ACHN (cell line): ENCODE measurements around the gene FHIT.

ENCODE experiments used
- DNase-seq: peaks from one replicate; pipeline ENCODE4 v3.0.0-alpha.2; 2015
- in situ Hi-C: cut with HindIII; loops from 2 replicates; pipeline ENCODE4 v1.10.0; 2017; ENCODE audit warnings: low sequenced_read_pairs, low pct_ligation_motif_present, low pct_unique_long_range_greater_than_20kb

FHIT gene

DNA sequence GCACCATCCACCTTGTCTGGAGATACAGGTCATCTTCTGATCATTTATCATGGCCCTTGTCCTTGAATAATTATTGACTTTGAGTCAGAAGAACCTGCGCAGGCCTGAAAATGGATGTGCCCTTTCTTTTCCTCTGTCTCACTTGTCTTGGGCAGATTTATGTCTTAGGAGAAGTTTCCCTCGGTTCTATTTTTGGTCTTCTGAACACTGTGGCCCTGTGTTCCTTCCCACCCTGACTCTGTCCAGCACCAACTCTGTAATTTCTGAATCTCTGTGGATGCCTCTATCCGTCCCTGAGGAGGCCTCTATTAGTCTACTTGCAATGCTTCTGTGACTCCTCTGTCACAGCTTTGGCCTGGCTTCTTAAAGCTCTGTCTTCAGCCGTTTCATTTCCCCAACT lies 1520.7 kb downstream of the FHIT start:
- in situ Hi-C loops: no loop called here

DNA sequence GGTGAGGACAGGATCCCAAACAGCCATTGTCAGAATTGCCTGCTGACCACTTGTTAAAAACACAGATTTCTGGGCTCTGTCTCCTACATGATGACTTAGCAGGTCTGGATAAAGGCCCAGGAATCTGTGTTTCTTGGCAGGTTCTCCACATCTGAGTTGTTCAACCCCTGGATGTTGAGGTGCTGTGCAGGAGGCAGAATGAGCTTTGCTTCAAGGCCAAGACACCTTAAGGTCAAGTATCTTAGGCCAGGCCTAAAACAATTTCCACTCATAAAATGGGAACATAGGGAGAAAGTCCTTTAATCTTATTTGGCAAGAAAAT lies 1522.7 kb downstream of the FHIT start:
- DNase-seq: no peak
- in situ Hi-C loops: no loop called here

More for the DNA sequence above, 1520.7 kb downstream of the FHIT start:
- DNase-seq: no peak

DNA sequence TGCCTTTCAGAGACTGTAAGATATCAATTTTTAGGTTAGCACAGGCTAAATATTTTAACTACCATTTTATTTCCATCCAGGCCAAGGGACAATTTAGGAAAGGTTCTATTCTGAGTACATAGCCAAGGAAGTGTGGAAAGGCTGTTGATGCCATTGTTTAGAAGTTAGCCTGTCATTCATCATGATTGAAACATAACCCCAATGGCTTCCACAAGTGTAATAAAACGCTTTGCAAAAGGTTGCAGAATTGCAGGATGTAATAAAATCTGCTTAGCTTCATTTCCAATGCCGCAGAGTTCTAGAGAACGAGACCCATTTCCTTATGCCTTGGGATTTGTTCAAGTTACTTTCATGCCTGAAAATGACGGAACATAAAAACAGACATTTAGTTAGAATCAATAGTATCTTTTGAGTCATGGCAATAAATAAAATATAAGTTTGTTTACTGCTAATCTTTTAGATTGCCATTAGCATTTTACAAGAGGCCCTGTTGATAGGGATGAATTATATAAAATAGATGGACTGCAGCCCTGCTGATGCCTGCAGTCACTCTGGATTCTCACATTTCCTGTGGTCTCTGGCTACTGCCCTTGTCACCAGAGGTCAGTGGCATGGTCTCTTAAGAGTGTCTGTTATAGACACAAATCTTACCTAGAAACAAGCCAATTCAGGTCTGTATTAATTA lies 1523.2 kb downstream of the FHIT start:
- DNase-seq: no peak
- in situ Hi-C loops: no loop called here

DNA sequence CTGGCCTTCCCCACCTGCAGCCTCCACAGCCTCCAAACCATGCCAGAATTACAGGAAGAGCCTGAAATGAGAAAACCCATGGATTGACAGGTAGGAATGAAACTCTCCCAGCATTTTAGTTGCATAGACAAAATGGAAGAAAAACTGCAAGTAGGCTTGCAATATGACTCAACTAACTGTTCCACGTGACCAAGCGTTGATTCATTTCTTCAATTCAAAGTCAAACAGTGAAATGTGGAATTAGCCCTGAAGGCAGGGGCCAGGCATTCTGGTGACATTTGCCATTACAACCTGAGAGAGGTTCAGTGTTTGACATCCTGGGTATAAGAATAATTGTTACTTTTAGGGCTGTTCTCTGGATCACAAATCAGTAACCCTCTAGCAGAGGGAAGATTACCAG lies 1525.0 kb downstream of the FHIT start:
- DNase-seq: no peak
- in situ Hi-C loops: no loop called here

DNA sequence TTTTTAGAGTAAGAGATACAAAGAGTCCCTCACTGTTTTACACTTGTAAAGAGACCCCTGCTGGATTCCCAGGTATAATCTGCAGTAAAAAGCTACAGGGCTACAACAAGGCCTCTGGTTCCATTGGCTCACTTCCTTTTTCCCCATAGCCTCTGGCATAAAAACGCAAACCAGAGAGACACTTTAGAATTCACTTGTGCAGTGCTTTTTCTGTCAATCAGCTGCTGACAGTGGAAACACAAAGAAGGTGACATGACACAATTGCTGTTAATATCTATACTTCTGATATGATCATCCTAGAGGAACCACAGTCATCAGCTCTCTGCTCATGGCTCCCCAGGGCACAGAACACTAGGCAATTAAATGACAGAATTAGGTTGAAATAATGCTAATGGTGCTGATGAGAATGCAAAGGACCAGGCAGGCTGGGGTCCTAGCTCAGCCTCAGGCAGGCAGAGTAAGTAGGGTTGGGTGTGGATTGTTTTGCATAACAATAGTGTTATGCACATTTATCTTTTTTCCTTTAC lies 1533.5 kb downstream of the FHIT start:
- in situ Hi-C loops: no loop called here
- DNase-seq: no peak

DNA sequence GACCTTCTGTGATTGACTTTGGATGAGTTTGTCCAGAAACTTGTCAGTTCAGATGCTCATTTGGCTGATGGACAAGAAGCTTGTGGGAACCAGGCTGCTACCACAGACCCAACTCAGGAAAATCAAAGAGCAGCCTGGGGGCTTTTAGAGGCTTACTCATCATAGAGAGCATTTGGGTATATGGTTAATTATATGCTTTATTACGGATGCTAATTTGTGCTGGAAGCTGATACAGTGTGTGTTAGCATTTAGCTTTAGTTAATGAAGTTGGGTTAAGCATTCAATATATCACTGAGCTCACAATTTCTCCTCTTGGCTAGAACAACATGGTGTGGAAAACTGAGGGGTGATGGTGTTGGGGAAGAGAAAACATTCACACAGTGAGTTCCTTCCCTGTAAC lies 1537.2 kb downstream of the FHIT start:
- in situ Hi-C loops: no loop called here
- DNase-seq: no peak

DNA sequence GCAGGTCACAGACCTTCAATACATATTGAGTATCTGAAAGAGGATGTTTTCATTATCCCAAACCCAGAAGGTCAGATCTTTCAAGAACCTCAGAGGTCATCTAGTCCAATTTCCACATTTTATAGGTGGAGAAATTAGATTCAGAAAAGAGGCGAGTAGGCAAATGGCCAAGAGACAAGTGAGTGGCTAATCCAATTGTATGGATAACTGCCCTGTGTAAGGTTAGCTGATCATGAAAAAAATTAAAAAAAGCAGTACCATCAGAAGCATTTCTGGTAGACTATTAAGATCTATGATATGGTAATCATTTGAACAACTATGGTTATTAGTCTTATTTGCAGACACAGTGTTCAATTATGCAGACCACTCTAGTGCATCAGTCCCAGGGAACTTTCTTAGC lies 1540.7 kb downstream of the FHIT start:
- no peak for DNase-seq
- in situ Hi-C loops: no loop called here

DNA sequence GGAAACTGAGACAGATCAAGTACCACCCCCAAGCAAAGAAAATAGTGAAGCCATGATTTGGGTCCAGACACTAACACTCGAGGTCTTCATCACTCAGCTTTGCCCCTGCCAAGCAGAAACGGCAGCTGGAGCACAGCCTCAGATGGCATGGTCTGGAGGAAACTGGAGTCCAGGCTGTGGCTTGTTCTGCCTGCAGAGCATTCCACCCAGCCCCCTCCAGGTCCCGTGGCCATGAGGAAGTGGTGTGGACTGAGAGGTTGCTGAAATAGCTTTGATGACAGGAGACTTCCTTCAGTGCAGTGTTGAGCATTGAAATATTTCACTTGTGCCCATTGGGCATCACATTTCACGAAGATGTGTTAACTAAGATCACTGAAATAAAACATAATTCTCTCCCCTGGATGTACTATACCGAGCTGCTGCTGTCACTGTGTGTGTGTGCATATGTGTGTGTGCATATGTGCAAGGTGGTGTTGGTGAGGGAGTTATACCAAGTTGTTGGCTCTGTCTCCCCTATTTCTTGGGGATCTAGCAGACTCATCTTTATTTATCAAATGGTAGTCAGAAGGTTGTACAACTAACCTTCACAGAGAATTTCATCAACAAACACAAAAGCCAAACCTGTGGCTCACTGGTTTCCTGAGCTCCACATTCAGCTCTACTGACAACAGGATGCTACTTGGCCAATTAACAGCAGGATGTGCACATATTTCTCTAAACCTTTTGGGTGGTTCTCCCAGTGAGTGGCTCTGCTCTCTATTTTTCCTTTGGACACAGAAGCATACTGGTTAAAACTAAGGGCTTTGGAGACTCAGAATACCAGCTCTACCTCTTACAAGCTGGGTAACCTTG lies 1541.3 kb downstream of the FHIT start:
- DNase-seq: no peak
- in situ Hi-C loops: no loop called here

DNA sequence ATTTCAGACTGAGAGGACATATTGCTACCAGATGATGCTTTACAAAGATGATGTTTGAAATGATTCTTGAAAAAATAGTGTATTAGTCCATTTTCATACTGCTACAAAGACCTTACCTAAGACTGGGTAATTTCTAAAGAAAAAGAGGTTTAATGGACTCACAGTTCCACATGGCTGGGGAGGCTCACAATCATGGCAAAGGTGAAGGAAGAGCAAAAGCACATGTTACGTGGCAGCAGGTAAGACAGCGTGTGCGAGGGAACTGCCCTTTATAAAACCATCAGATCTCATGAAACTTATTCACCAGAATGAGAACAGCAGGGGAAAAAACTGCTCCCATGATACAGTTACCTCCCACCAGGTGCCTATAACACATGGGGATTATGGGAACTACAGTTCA lies 1543.0 kb downstream of the FHIT start:
- in situ Hi-C loops: no loop called here
- DNase-seq: no peak

DNA sequence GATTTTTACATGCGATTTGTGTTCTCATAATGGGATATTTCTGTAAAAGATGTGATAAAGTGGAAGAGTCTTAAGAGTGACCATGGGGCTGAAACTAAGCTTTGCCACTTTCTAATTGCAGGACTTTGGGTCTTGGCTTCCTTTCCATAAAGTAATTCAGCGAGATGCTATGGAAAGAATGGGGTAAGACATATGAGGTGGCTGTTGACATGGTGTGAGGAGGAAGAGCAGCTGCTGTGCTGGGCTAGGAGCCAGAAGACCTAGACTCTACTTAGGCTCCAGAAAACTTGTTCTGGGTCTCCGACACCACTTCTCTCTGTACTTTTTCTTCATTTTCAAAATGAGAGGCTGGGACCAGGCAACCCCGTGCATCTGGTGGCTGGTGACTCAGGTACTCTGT lies 1547.0 kb downstream of the FHIT start:
- no peak for DNase-seq
- in situ Hi-C loops: no loop called here

DNA sequence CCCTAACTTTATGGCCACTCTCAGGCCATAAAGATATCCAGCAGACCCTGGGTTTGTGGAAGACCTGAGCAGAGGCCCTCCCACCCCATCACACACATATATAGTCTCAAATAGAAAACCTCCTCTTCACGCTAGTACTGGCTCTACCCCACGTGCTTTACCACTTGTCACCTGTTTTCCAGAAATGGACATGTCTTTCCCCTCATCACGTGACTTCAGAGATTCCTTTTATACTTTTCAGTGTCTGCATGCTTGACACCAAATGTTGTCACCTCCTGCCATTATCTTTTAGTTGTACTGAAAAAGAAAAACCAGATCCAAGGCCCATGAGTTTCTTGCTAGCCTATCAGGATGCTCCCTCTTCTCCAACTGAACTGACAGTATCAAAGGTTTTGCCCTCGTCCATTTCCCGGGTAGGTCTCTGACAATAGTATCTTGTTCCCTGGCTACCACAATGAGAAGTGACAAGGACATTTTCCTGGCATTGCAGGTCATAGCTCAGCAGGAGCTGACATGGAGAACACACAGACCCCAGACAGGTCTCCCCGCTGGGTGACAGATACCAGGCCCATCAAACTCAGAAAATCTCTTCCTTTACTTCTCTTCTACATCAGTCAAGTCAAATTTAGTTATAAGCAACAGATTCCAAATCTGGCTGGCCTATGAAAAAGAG lies 1551.5 kb downstream of the FHIT start:
- in situ Hi-C loops: no loop called here
- DNase-seq: no peak
